Activated CD8-positive, alpha-beta T cell treated with anti-CD3 and anti-CD28 coated beads, Interleukin-2, amount 10 ng/mL, durations not matched to agents 7 days and 5 days (primary cell): ENCODE measurements around the gene GPATCH8. TPM values are rescaled to one million over a fixed set of nuclear protein-coding genes. Genes with fewer than 3 reads are reported as not detected.

Experiments
- ATAC-seq: fragments of 150-1000 bp; cut with Tn5 transposase; one replicate; pipeline ENCODE4 v1.10.0; 2021; ENCODE audit warnings: moderate library complexity
- CTCF ChIA-PET: fragments of 350-600 bp; sonication (Branson Sonifier 250); formaldehyde crosslinking; loops from one replicate; lab custom pipeline; 2021; ENCODE audit warnings: antibody characterized with exemption; lab: Charles Lee
- POLR2A ChIA-PET: fragments of 350-600 bp; sonication (Branson Sonifier 250); formaldehyde crosslinking; loops from one replicate; lab custom pipeline; 2021; ENCODE audit warnings: antibody characterized with exemption; lab: Charles Lee
- DNase-seq: peaks from one replicate; pipeline ENCODE4 v3.0.0-alpha.2; 2020
- H3K27ac Mint-ChIP-seq: one replicate; pipeline ENCODE4 v1.8.0; 2021; ENCODE audit warnings: mild to moderate bottlenecking, mixed read lengths
- H3K27me3 Mint-ChIP-seq: one replicate; pipeline ENCODE4 v1.8.0; 2021; ENCODE audit warnings: low read depth, mixed read lengths
- H3K36me3 Mint-ChIP-seq: one replicate; pipeline ENCODE4 v1.8.0; 2021; ENCODE audit warnings: low read depth, mixed read lengths
- H3K4me1 Mint-ChIP-seq: one replicate; pipeline ENCODE4 v1.8.0; 2021; ENCODE audit warnings: low read depth, mixed read lengths
- H3K4me3 Mint-ChIP-seq: one replicate; pipeline ENCODE4 v1.8.0; 2021; ENCODE audit warnings: mild to moderate bottlenecking, mixed read lengths
- H3K9me3 Mint-ChIP-seq: one replicate; pipeline ENCODE4 v1.8.0; 2022; ENCODE audit warnings: mixed read lengths; ENCODE audit not compliant: insufficient read depth
- total RNA-seq, 2 experiments: library from RNA; stranded (reverse); gene quantifications; one replicate each; pipeline ENCODE4 v1.2.3, GENCODE V29; 2021

GPATCH8 gene
- total RNA-seq, 2 experiments from 2014 or later = 45.7 to 45.8 TPM

GRCh38 chr17:44348988-44349364 lies 154.2 kb downstream of the GPATCH8 start:
- CTCF ChIA-PET = interaction anchor here (2.3 to 4.1 kb wide), 3 partner anchors 15 to 147 kb away, joined by 5 to 26 read pairs (median 11); partner anchors contain the start of gene FAM171A2
- no peak overlapping the region for H3K4me3 Mint-ChIP-seq
- peaks cover 12% of the 10 kb centered on the region for H3K36me3 Mint-ChIP-seq
- ATAC-seq = no peak
- peaks cover 30% of the 10 kb centered on the region for H3K4me1 Mint-ChIP-seq
- POLR2A ChIA-PET = interaction anchor here (0.6 kb wide), 1 partner anchor 264 kb away, joined by 3 read pairs; no protein-coding TSS in a partner anchor
- H3K27ac Mint-ChIP-seq = no peak overlapping the region
- H3K9me3 Mint-ChIP-seq = no peaks in the 10 kb centered on the region
- no peak for DNase-seq
- H3K27me3 Mint-ChIP-seq = peaks cover 2% of the 10 kb centered on the region

DNA sequence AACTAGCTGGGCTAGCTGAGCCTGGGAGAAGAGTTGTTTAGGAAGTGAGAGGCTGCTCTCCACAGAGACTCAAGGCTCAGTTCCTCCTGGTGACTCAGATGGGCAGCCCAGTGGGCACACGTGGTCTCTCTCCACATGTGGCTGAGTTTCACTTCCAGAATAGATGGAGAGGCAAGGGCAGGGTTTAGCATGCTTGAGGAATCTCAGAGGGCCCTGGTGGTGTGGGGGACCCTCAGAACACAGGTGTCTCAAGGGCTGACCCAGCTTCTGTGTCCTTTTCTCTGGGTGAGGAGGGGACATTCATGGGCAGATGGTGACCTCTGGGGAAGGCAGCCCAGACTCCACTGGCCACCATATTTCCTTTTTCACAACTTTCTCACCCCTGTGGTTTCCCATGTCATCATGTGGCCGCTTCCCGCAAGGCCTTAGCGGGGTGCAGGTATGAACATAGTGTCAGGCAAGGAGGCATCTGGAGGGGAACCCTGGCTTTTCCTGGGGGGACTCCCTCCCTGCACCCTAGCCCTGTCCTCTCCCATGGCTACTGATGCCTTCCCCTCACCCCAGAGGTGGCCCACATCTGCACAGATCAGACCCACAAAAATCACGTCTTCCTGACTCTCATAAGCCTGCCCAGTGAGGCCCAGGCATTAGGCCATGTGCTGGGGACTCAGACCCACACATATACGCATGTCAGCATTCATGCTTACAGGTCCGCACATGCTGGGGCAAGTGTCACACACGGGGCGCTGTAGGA lies 154.8 kb downstream of the GPATCH8 start:
- Mint-ChIP-seq H3K36me3 (peaks cover 12% of the 10 kb centered on the region), H3K9me3 (no peaks in the 10 kb centered on the region), H3K27me3 (peaks cover 7% of the 10 kb centered on the region), H3K4me3 (no peak overlapping the region), H3K4me1 (peaks cover 30% of the 10 kb centered on the region), H3K27ac (no peak overlapping the region)
- DNase-seq (no peak), ATAC-seq (no peak)
- CTCF ChIA-PET = interaction anchor here (0.8 to 4.1 kb wide), 9 partner anchors 15 to 225 kb away, joined by 3 to 26 read pairs (median 4); partner anchors contain the start of genes FAM171A2 and HDAC5
- POLR2A ChIA-PET = no interaction called here

Other genes with a start within 250 kb of the GPATCH8 start
- not detected for gene SLC4A1, start 235.3 kb downstream of the GPATCH8 start, total RNA-seq
- under 1 TPM in 1 of 2 experiments, not detected in 1; 0.18 TPM for gene RUNDC3A, start 194.8 kb downstream of the GPATCH8 start, total RNA-seq
- gene SLC25A39, start 178.6 kb downstream of the GPATCH8 start, total RNA-seq = 100 to 1,000 TPM; 140 to 141 TPM
- 10 to 100 TPM; 45.6 to 46.7 TPM for gene GRN, start 158.1 kb downstream of the GPATCH8 start, total RNA-seq
- under 1 TPM; 0.37 to 0.45 TPM for gene FAM171A2, start 139.6 kb downstream of the GPATCH8 start, total RNA-seq
- under 1 TPM; 0.39 to 0.82 TPM for gene ITGA2B, start 113.8 kb downstream of the GPATCH8 start, total RNA-seq
- under 1 TPM; 0.26 to 0.29 TPM for gene FZD2, start 54.1 kb upstream of the GPATCH8 start, total RNA-seq
- under 1 TPM; 0.16 to 0.26 TPM for gene MEIOC, start 153.1 kb upstream of the GPATCH8 start, total RNA-seq
- 10 to 100 TPM; 24.0 to 26.3 TPM for gene CCDC43, start 186.4 kb upstream of the GPATCH8 start, total RNA-seq
- 10 to 100 TPM; 35.1 to 36.4 TPM for gene DBF4B, start 205.3 kb upstream of the GPATCH8 start, total RNA-seq